ENCODE measurements around the gene EIF3K.
A peak's percentile ranks its signal among the peaks of the same experiment; 100 is the strongest.
"Not testable (repeated sequence)": the region's sequence is repeated elsewhere in the genome, so short reads cannot be mapped to it uniquely, and the experiment has no call there.

Gene EIF3K

DNA sequence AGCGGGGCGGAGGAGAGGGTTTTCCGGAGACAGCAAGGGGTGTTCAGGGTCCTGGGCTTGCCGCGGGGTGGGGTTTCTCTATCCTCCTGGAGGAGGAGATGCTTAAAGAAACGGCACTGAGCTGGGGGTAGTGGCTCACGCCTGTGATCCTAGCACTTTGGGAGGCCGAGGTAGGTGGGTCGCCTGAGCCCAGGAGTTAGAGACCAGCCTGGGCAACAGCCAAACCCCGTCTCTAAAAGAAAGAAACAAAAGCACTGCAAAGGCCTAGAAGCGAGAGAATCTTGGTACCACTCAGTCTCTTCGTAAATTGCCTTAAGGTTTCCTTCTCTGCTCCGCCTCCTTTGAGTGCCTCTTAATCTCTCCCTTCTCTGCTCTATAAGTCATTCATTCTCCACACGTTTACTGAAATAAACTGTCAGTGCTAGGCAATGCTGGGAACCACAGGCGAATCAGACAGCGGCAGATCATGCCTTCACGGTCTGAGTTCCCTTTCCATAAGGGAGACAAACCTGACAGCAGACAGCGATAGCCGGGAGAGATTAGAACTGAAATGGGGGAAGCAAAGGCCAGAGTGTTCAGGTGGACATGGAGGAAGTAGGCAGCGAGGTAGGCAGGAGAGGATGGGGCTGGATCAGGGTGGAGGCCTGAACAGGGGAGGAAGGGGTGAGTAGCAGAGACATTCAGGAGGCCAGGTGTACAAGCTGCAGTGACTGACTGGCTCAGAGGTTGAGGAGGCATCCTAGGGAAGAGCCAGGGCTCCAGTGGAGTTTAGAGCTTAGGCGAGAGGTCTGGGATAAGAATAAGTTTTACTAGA is 580 bp downstream of the EIF3K start:
- DNase-seq: no peak

DNA sequence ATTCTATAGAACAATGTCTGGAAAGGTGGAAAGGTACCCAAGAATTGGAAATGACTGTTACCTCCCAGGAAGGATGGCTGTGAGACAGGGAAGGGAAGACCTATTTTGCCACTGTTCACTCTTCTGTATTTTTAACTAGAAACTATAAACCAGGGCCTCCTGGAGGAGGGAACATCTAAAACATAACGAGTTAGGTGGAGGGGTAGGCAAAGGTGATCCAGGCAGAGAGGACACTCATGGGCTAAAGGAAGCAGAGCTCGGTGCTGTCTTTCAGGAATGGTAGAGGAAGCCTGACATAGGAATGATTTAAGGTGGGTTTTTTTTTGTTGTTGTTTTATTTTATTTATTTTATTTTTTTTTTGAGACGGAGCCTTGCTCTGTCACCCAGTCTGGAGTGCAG is 5.8 kb downstream of the EIF3K start:
- no peak for DNase-seq

DNA sequence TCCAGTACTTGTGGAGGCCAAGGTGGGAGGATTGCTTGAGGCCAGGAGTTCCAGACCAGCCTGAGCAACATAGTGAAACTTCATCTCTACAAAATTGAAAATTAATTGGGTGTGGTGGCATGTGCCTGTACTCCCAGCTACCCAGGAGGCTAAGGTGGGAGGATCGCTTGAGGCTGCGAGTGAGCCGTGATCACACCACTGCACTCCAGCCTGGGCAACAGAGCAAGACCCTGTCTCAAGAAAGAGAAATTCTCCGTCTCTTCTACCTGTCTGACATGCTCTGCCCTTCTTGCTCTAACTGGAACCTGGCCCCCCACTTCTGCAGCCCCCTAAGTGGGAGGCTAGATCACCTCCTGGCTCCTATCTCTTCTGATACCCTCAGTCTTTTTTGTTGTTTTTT is 7.4 kb downstream of the EIF3K start:
- DNase-seq: no peak

DNA sequence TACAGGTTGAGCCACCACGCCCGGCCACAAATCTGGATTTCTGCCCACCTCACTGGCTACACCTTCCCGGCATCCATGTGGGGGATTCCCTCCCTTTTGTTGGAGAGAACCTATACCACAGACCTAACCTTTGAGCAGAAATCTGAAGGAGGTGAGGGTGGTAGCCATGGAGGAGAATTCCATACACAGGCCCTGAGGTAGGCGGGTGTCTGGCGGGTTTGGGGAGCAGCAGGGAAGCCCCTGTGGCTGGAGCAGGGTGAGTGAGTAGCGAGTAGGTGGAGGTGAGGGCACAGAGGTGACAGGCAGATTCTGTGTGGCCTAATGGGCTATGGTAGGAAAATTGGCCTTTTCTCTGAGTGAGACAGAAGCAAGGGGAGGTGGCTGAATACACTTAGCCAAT is 10.6 kb downstream of the EIF3K start:
- no peak for DNase-seq

DNA sequence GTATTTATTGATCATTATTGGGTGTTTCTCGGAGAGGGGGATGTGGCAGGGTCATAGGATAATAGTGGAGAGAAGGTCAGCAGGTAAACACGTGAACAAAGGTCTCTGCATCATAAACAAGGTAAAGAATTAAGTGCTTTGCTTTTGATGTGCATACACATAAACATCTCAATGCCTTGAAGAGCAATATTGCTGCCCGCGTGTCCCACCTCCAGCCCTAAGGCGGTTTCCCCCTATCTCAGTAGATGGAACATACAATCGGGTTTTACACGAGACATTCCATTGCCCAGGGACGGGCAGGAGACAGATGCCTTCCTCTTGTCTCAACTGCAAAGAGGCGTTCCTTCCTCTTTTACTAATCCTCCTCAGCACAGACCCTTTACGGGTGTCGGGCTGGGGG is 12.3 kb downstream of the EIF3K start:
- not testable (repeated sequence) for DNase-seq

- not testable (repeated sequence) for DNase-seq
Observed at GRCh38 chr19:38631811-38632475, 13.0 kb downstream of the EIF3K start.

DNA sequence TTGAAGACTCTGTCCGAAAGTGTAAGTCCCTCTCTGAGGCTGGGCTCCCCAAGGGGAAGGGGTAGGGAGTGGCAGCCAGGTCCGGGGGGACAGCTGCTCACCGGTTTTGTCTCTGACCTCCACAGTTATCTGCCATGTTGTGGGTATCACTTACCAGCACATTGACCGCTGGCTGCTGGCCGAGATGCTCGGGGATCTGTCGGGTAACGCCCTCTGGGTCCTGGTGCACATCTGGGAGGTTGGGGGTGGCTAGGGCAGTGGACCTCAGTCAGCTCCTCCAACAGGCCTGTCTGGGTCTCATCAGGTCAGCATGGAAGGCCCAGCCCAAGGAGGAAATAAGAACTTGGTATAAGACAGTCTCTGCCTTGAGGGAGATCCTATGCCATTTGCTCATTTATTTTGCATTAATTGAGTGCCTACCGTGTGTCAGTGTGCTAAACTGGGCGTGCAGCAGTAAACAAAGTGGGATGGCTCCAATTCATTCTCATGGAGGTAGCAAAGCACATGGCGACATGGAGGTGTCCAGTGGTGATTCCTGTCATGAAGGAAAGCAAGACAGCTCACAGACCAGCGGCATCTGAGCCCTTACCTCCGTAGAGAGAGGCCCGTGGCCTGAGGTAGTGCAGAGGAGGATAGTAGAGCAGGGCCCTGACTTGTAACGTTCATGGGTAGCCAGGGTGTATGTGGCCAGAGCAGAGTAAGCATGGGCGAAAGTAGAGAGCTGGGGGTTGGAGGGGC is 13.7 kb downstream of the EIF3K start:
- DNase-seq: no peak

GRCh38 chr19:38634757-38635482 is 15.9 kb downstream of the EIF3K start:
- peak; percentile 69 to 80 for DNase-seq

DNA sequence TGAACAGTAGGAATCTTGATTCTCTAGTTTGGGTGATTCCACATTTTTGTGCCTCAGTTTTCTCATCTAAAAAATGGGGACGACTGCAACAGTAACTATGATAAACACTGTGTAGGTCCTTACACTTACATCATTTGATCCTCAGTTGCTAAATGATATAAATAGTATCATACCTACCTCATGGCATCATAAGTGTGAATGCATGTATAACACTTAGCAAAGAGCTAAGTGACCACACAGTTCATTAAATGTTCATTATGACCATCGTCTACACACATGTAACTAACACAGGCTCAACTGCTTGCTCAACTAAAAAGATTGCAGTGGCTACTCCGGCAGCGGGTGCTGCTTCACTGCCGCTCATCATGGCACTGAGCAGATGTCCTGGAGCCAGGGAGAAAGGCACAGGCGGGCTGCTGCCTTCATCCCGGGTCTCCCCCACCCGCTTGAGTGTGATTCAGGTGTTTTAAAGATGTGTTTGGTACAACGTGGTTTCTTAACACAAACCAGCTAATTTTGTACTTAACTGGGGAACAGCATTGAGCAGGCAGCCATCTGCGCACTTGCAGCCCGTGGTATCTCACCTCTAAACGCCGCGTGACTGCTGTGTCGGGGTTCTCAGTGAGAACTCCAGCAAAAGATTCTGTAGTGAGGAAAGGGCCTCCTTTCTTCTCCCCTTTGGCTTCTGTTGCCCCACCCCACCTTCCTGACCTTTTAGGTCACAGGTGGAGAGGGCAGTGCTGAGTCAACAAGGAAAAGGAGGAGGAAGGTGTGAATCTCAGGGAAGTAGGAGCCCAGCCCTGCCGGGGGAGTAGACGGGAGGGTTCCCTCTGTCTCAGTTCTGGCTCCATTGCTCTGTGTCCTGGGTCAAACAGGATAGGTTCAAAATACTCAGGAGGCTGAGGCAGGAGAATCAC is 16.8 kb downstream of the EIF3K start:
- no peak for DNase-seq

- no peak for DNase-seq
Observed at GRCh38 chr19:38638461-38638860, 19.5 kb downstream of the EIF3K start.

GRCh38 chr19:38639679-38640078 is 20.7 kb downstream of the EIF3K start:
- no peak for DNase-seq

DNA sequence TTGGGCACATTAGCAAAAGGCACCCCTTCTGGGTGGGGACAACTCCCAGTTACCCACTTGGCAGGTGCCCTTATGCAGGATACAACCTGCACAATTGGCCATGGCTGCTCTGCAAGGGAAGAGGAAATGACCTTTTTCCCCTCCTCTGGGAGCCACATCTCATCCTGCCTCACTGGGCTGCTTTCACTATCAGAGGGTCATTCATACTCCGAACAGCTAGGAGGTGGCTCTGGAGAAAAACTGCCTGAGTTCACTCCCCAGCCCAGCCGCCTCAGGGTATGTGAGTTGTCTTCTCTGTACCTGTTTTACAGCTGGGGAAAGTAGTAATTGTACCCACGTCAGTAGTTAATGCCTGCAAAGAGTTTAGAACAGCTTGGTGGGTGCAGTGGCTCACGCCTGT is 21.4 kb downstream of the EIF3K start:
- no peak for DNase-seq

- DNase-seq: no peak
Observed at GRCh38 chr19:38642176-38642575, 23.2 kb downstream of the EIF3K start.

- DNase-seq: no peak
Observed at GRCh38 chr19:38644719-38645118, 25.7 kb downstream of the EIF3K start.

- DNase-seq: peak; percentile 99 to 100
Observed at GRCh38 chr19:38647368-38647965, 28.5 kb downstream of the EIF3K start, which contains the start of gene ACTN4. TSS of gene ACTN4 (plus strand) at chr19:38647649. CDS start at chr19:38647746, 97 bp downstream.

DNA sequence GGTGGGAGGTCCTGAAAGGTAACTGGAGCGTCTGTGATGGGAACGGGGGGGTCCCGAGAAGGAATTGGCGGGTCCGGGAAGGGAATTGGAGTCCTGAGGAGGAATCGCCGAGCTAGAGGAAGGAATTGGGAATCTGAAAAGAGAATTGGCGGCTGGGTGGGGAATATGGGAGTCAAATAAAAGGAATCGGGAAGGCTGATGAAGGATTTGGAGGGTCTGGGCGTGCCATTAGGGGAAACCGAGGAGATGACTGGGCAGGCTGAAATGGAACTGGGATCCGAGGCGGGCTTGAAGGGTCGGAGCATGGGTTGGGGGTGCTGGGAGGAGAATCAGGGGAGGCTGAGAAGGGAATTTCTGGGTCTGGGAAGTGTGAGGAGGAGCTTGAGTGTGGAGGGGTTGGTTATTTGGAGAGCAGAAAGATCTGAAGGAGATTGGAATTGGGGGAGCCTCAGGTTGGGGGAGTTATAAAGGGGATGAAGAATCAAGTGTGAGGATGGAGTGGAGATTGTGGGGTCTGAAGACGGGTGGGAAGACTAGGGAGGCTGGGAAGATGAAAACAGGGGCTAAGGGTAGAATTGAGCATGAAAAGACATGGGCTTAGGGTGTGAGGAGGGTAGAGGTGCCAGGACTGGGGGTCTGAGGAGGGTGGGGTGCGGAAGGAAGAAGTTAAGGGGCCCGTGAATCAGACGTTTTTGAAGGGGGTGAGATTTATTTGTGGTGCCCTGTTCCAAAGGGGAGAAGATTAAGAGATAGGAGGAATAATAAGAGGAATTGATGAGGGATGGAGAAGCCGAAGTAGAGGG is 29.2 kb downstream of the EIF3K start:
- no peak for DNase-seq

GRCh38 chr19:38648769-38649304 is 29.8 kb downstream of the EIF3K start:
- DNase-seq: no peak

DNA sequence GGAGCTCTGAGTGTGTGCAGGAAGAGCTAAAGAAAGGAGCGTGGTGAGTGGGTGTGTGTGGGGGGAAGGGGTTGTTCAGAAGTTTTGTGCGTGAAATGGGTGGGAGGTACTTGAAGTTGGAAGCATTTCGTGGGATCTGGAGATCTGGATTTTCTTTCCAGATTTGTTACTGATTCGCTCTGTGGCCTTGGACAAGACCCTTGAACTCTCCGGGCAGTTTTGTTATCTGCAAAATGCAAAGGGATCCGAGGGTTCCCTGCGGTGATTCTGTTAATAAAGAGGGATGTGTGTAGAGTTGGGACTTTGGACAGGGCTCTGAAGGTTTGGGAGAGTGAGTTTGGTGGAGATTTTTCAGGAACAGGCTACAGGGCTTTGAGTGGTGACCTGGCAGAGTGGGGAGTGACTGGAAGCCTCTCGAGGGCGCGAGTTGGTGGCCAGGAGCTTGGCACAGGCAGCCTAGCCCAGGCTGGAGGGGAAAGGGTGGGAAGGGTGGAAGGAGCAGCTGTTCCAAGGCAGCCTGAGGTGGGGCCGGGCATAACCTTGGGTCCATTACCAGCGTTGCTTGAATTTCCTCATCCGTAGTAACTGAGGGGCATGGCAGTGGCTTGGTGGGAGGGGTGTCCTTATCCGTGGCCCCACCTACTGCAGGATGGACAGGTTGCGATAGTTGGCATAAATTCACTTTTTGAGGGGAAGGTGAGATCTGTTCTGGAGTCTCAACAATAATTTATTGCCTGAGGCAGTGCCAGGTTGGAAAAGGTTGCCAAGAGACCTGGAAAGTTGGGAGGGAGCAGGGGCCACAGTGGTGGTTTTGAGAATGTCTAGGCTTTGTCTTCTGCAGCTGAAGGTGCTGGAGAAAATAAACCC is 30.6 kb downstream of the EIF3K start:
- no peak for DNase-seq

DNA sequence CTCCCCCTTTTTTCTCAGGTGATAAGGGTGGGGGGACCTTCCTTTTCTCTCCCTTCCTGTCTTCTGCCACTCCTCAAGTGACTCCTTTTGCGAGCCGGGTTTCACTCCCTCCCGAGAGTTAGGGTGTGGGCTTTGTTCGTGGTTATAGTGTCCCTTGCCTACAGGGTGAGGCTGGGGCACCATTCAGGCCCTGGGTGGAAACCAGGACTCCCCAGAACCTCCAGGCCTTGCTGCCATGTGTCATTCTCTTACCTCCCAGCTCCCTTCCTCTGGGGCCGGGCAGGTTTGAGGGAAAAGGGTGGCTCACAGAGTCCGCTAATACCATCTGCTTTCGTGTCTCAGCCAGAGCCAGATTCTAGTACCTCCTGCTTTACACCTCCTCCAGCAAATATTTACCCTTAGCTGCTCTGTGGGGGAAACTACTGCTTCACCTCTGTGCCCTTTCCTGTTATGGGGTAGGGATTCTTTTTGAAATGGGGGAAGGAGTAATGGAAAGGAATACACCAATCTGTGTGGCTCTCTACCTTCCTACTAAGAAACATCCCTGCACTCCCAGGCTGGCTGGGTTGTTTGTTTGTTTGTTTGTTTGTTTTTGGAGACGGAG is 31.3 kb downstream of the EIF3K start:
- no peak for DNase-seq

Measured in CD4-positive, alpha-beta T cell treated with Interferon alpha-2 for 1 hour (primary cell).